ENCODE results near the gene BCL2L1.

- no peak for TF ChIP-seq POLR2A (IDR thresholded peaks at IDR 0.05)
- TF ChIP-seq CTCF (IDR thresholded peaks at IDR 0.05): no peak
- peak in 1 of 2 donors; percentile 72 for TF ChIP-seq EP300 (IDR thresholded peaks at IDR 0.05)
Measured at GRCh38 chr20:31695849-31696804, 26.5 kb downstream of the BCL2L1 start.

Data from tibial nerve (tissue), 4 donors.